ENCODE measurements around the gene TIGAR. TPM values are rescaled to one million over a fixed set of nuclear protein-coding genes. Genes with fewer than 3 reads are reported as not detected.

TIGAR gene
- total and polyA plus RNA-seq, 2 of the 8 experiments (the other 6 are each of a cell fraction or from before 2014, with no cell fraction given), result 3.8 to 26.4 TPM

GRCh38 chr12:4331221-4331620, 10.2 kb downstream of the TIGAR start:
- H3K27ac ChIP-seq (ENCODE audit: low read depth, low read length), result no peak overlapping the region
- POLR2A ChIA-PET (ENCODE audit: partially characterized antibody), result interaction anchor here (0.6 to 2.3 kb wide), 2 partner anchors 9 to 607 kb away, joined by 3 to 6 read pairs; no protein-coding TSS in a partner anchor
- TF ChIP-seq KDM1A (IDR thresholded peaks at IDR 0.05; ENCODE audit: borderline replicate concordance, low read length), result no peak
- TF ChIP-seq EGR1 (IDR thresholded peaks at IDR 0.05; ENCODE audit: borderline replicate concordance, low read depth, low read length), result no peak
- no peak for TF ChIP-seq BRCA1 (IDR thresholded peaks at IDR 0.05; ENCODE audit: low read depth, low read length)
- no peak for TF ChIP-seq PHF8 (conservative IDR thresholded peaks at IDR 0.05; ENCODE audit: low read depth, low read length)
- no peak for TF ChIP-seq SAP30 (IDR thresholded peaks at IDR 0.05; ENCODE audit: insufficient read depth, insufficient replicate concordance, low read length)
- no peak for TF ChIP-seq KDM4A (IDR thresholded peaks at IDR 0.05; ENCODE audit: low read depth, low read length, severe bottlenecking)

More at GRCh38 chr12:4331221-4331620, 10.2 kb downstream of the TIGAR start:
- no peak overlapping the region for H4K91ac ChIP-seq (replicated peaks; ENCODE audit: insufficient read length, low read length)
- H3K4me3 ChIP-seq (ENCODE audit: extremely low read depth in 1 of 4, insufficient read depth in 2 of 4, low read depth in 3 of 4, low read length in 4 of 4), result no peak overlapping the region
- H3K18ac ChIP-seq (ENCODE audit: extremely low read depth, low read length), result no peak overlapping the region
- no peak overlapping the region for H3K14ac ChIP-seq (ENCODE audit: insufficient read length)
- no peak overlapping the region for H3K23ac ChIP-seq (ENCODE audit: insufficient read length)
- no peak overlapping the region for H4K5ac ChIP-seq (ENCODE audit: insufficient read length, low read depth, low read length)
- no peak overlapping the region for H2BK15ac ChIP-seq (ENCODE audit: low read length)
- H3K56ac ChIP-seq (replicated peaks; ENCODE audit: insufficient read length, low read depth, low read length), result no peak overlapping the region
- FAIRE-seq, result no peak
- H2BK12ac ChIP-seq (ENCODE audit: low read depth, low read length), result no peak overlapping the region
- no peak overlapping the region for H3K4ac ChIP-seq (replicated peaks; ENCODE audit: insufficient read length, low read depth, low read length)
- DNase-seq (ENCODE audit: low read depth in 1 of 2, low spot score in 2 of 2), result no peak
- H3K79me2 ChIP-seq (ENCODE audit: control insufficient read depth in 1 of 2, insufficient read depth in 2 of 2, low read length in 2 of 2), result peaks cover 0 to 32% of the 10 kb centered on the region in 2 experiments; a peak in 2 of 4 replicates
- peaks cover 3% of the 10 kb centered on the region; the same call in 1 of the 2 replicates for H3K79me1 ChIP-seq (ENCODE audit: low read depth, low read length)
- H3K27me3 ChIP-seq (replicated peaks in 1 of 4; ENCODE audit: control insufficient read depth in 3 of 4, extremely low read depth in 1 of 4, insufficient read depth in 3 of 4, low read length in 3 of 4), result no peaks in the 10 kb centered on the region
- no peak overlapping the region for H4K8ac ChIP-seq (ENCODE audit: extremely low read depth, insufficient read depth, low read length)
- CTCF ChIA-PET (ENCODE audit: partially characterized antibody), result interaction anchor here (0.8 kb wide), 1 partner anchor 196 kb away, joined by 3 read pairs; no protein-coding TSS in a partner anchor
- WGBS, 2 experiments (ENCODE audit: extremely low coverage in 1 of 2, insufficient coverage in 1 of 2, insufficient read length in 1 of 2, insufficient replicate concordance in 2 of 2, low coverage in 1 of 2, low lambda C conversion rate in 2 of 2, missing lambda C conversion rate in 1 of 2), result 89% methylated on average over 1 of the region's 1 CpG; no CpG with 5 or more reads in 1 of the 2 experiments
- no peaks in the 10 kb centered on the region for H3K9me3 ChIP-seq (ENCODE audit: insufficient read depth in 2 of 2, low read depth in 1 of 2, low read length in 1 of 2)
- H2AK5ac ChIP-seq (ENCODE audit: low read depth, low read length), result no peak overlapping the region
- no peaks in the 10 kb centered on the region; the same call in 1 of the 2 replicates for H3K23me2 ChIP-seq (ENCODE audit: low read depth, low read length)
- peaks cover 0 to 4% of the 10 kb centered on the region in 2 experiments for H4K20me1 ChIP-seq (replicated peaks in 1 of 2; ENCODE audit: control insufficient read depth in 1 of 2, insufficient read depth in 2 of 2, low read length in 2 of 2)
- H3K4me2 ChIP-seq (ENCODE audit: insufficient read depth in 1 of 2, low read depth in 2 of 2, low read length in 2 of 2), result no peak overlapping the region
- H2AFZ ChIP-seq (ENCODE audit: low read length), result no peak overlapping the region
- H3K4me1 ChIP-seq (replicated peaks in 1 of 4; ENCODE audit: control insufficient read depth in 3 of 4, insufficient read depth in 4 of 4, low read length in 3 of 4), result no peaks in the 10 kb centered on the region
- H2BK120ac ChIP-seq (replicated peaks; ENCODE audit: low read depth, low read length), result no peak overlapping the region
- H3K9ac ChIP-seq (replicated peaks in 1 of 4; ENCODE audit: extremely low read depth in 1 of 4, low read depth in 3 of 4, low read length in 3 of 4), result no peak overlapping the region
- H3K36me3 ChIP-seq (ENCODE audit: control insufficient read depth in 2 of 4, insufficient read depth in 4 of 4, low read length in 3 of 4), result peaks cover 3 to 14% (median 5%) of the 10 kb centered on the region in 4 experiments; a peak in 5 of 8 replicates
- no peak overlapping the region for H2BK20ac ChIP-seq (ENCODE audit: low read length)
- no peak overlapping the region for H2BK5ac ChIP-seq (ENCODE audit: low read depth, low read length)
